ENCODE data around the gene RBFOX2. TPM values are rescaled to one million over a fixed set of nuclear protein-coding genes. Genes with fewer than 3 reads are reported as not detected.
A peak's percentile ranks its signal among the peaks of the same experiment; 100 is the strongest.

Gene RBFOX2
- total and polyA plus RNA-seq, 3 donors from 2014 or later, result 53.4 to 85.2 (median 63.9) TPM

- H3K9me3 ChIP-seq, result no peaks in the 10 kb centered on the region
- no peak overlapping the region for H3K27ac ChIP-seq
- WGBS, 2 donors, result 91 to 93% methylated on average over 8 of the region's 8 CpGs
- H3K27me3 ChIP-seq, result no peaks in the 10 kb centered on the region
- H3K36me3 ChIP-seq (ENCODE audit: low read depth, missing control alignments), result no peaks in the 10 kb centered on the region
- DNase-seq, result no peak
- TF ChIP-seq POLR2A (IDR thresholded peaks at IDR 0.05), result no peak
- no peak for TF ChIP-seq CTCF (IDR thresholded peaks at IDR 0.05)
- no peak overlapping the region for H3K4me3 ChIP-seq
- peaks cover 4% of the 10 kb centered on the region for H3K4me1 ChIP-seq
- intact Hi-C loops (cut with DNase I; ENCODE audit: low total_unique reads), result no loop called here
Observed at GRCh38 chr22:35963237-35963810, 65.3 kb downstream of the RBFOX2 start.

DNA sequence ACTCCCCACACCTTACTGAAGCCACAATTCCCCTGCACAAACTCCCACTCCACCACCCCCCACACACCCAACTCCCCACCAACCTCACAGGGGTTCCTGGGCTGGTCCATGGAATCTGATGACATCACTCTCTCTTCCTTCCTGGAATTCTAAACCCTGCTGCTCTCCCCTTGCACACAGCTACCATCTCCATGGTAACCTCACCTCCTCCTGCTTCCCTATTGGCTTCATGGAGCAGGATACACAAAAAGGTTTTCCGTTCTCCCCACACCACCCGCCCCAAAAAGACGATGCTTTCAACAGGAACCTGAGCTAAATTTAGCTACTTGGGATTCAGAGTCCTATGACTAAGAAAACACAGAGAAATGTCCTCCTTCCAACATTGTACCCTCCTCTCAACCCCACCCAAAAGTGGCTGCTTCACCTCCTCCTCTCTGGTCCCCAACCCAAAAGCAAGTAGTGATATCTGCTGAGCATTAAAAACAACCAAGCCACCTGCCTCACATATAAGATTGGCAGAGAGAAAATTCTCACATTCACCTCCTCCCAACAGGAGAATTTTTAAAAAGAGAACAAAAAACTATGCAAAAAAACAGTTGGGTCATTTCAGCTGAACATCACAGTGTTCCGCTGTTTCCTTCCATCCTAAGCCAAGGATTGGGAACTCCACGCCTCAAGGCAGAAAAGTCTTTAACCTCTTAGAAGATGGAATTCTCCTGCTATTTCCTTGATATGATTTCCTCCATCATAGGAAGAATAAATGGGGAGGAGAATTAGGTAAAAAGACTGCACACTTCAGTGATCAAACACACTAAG, 66.9 kb downstream of the RBFOX2 start:
- no peak for TF ChIP-seq CTCF (IDR thresholded peaks at IDR 0.05)
- TF ChIP-seq POLR2A (IDR thresholded peaks at IDR 0.05), result no peak
- H3K36me3 ChIP-seq (ENCODE audit: low read depth, missing control alignments), result no peaks in the 10 kb centered on the region
- 32 to 43% methylated on average over 5 of the region's 5 CpGs for WGBS, 2 donors
- H3K4me3 ChIP-seq, result no peak overlapping the region
- H3K4me1 ChIP-seq, result peaks cover 3% of the 10 kb centered on the region
- peak; percentile 40 for DNase-seq
- H3K27ac ChIP-seq, result peak overlapping the region; percentile 6 to 76
- H3K27me3 ChIP-seq, result no peaks in the 10 kb centered on the region
- H3K9me3 ChIP-seq, result no peaks in the 10 kb centered on the region
- intact Hi-C loops (cut with DNase I; ENCODE audit: low total_unique reads), result no loop called here

DNA sequence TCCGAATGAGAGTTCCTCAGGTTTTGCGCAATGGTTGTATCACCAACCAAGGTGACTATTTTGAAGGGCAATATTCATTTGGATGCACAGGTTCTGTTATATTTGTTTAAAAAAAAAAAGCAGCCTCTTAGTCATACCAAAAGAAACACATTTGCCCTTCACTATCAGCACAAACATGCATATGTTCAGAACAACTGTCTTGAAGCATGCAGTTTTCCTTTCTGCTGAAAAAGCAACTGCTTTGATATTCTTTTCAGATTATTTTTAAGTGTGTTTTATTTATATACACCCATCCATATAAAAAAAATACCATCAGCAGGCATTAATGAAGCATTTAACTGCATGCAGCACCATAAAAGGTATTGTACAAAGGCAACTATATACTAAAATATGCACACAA, 67.8 kb downstream of the RBFOX2 start:
- Histone ChIP-seq H3K9me3 (no peaks in the 10 kb centered on the region), H3K4me1 (peaks cover 3% of the 10 kb centered on the region), H3K27me3 (no peaks in the 10 kb centered on the region), H3K27ac (peak overlapping the region in 1 of 2 donors; percentile 76), H3K36me3 (ENCODE audit: low read depth, missing control alignments) (no peaks in the 10 kb centered on the region), H3K4me3 (no peak overlapping the region)
- WGBS, 2 donors, result 87 to 96% methylated on average over 2 of the region's 2 CpGs
- intact Hi-C loops (cut with DNase I; ENCODE audit: low total_unique reads), result no loop called here
- DNase-seq, result no peak
- TF ChIP-seq CTCF (IDR thresholded peaks at IDR 0.05), result no peak
- TF ChIP-seq POLR2A (IDR thresholded peaks at IDR 0.05), result no peak

GRCh38 chr22:35959121-35959800, 69.4 kb downstream of the RBFOX2 start:
- H3K36me3 ChIP-seq (ENCODE audit: low read depth, missing control alignments), result no peaks in the 10 kb centered on the region
- H3K27ac ChIP-seq, result no peak overlapping the region
- TF ChIP-seq POLR2A (IDR thresholded peaks at IDR 0.05) (no peak), CTCF (IDR thresholded peaks at IDR 0.05) (no peak)
- H3K4me3 ChIP-seq, result no peak overlapping the region
- intact Hi-C loops (cut with DNase I; ENCODE audit: low total_unique reads), result no loop called here
- no peaks in the 10 kb centered on the region for H3K27me3 ChIP-seq
- DNase-seq, result no peak
- H3K9me3 ChIP-seq, result no peaks in the 10 kb centered on the region
- H3K4me1 ChIP-seq, result peaks cover 3% of the 10 kb centered on the region
- 88 to 95% methylated on average over 5 of the region's 5 CpGs for WGBS, 2 donors
